GM18507 (cell line): Measurements from ENCODE around the gene NTSR1.
A peak's percentile ranks its signal among the peaks of the same experiment; 100 is the strongest.

Source experiments
- DNase-seq: peaks from one replicate; pipeline ENCODE4 v3.0.0; 2011; ENCODE audit warnings: low read depth; ENCODE audit not compliant: insufficient read length; ENCODE audit errors: extremely low spot score
- FAIRE-seq: peaks from 2 replicates; lab custom pipeline; 2011; peaks lifted over from hg19 to GRCh38; lab: Jason Lieb, UNC

NTSR1 gene

GRCh38 chr20:62775206-62775605 is 66.6 kb downstream of the NTSR1 start:
- DNase-seq (no peak), FAIRE-seq (no peak)

GRCh38 chr20:62776035-62776691 is 67.5 kb downstream of the NTSR1 start:
- DNase-seq, result no peak
- FAIRE-seq, result no peak

GRCh38 chr20:62776692-62777527 is 68.3 kb downstream of the NTSR1 start:
- peak; percentile 87 for FAIRE-seq
- peak; percentile 70 for DNase-seq

- no peak for DNase-seq
- FAIRE-seq, result no peak
Observed at GRCh38 chr20:62777528-62777830, 68.8 kb downstream of the NTSR1 start.

- FAIRE-seq, result no peak
- DNase-seq, result no peak
Observed at GRCh38 chr20:62778058-62778457, 69.4 kb downstream of the NTSR1 start.

GRCh38 chr20:62778601-62779416 is 70.2 kb downstream of the NTSR1 start:
- DNase-seq (no peak), FAIRE-seq (no peak)

- DNase-seq (no peak), FAIRE-seq (no peak)
Observed at GRCh38 chr20:62779417-62779685, 70.7 kb downstream of the NTSR1 start.

GRCh38 chr20:62780204-62780603 is 71.6 kb downstream of the NTSR1 start:
- FAIRE-seq, result no peak
- no peak for DNase-seq

- FAIRE-seq (no peak), DNase-seq (no peak)
Observed at GRCh38 chr20:62780696-62781095, 72.1 kb downstream of the NTSR1 start.

GRCh38 chr20:62782149-62782892 is 73.7 kb downstream of the NTSR1 start:
- DNase-seq, result no peak
- no peak for FAIRE-seq

GRCh38 chr20:62782893-62783278 is 74.2 kb downstream of the NTSR1 start:
- FAIRE-seq (no peak), DNase-seq (no peak)

- no peak for FAIRE-seq
- no peak for DNase-seq
Observed at GRCh38 chr20:62784497-62784896, 75.9 kb downstream of the NTSR1 start.

- DNase-seq (no peak), FAIRE-seq (no peak)
Observed at GRCh38 chr20:62785393-62785792, 76.8 kb downstream of the NTSR1 start.

GRCh38 chr20:62786157-62786556 is 77.5 kb downstream of the NTSR1 start:
- FAIRE-seq (no peak), DNase-seq (no peak)

GRCh38 chr20:62787321-62787720 is 78.7 kb downstream of the NTSR1 start:
- DNase-seq (no peak), FAIRE-seq (no peak)

- DNase-seq (no peak), FAIRE-seq (no peak)
Observed at GRCh38 chr20:62787866-62788265, 79.2 kb downstream of the NTSR1 start.

GRCh38 chr20:62788607-62789006 is 80.0 kb downstream of the NTSR1 start:
- no peak for DNase-seq
- FAIRE-seq, result no peak

- DNase-seq (no peak), FAIRE-seq (no peak)
Observed at GRCh38 chr20:62790075-62790474, 81.4 kb downstream of the NTSR1 start.

- DNase-seq (no peak), FAIRE-seq (peak; percentile 63)
Observed at GRCh38 chr20:62791301-62792181, 82.9 kb downstream of the NTSR1 start.
